IPS-15b (cell line): ENCODE data around the gene PARVA.

Experiments used
- H3K27me3 ChIP-seq: one replicate; pipeline ENCODE4 v1.6.1; 2013; ENCODE audit warnings: low read length; ENCODE audit not compliant: control insufficient read depth, insufficient read depth
- H3K36me3 ChIP-seq: one replicate; pipeline ENCODE4 v1.6.1; 2013; ENCODE audit warnings: low read length; ENCODE audit not compliant: control insufficient read depth, insufficient read depth
- H3K4me1 ChIP-seq: one replicate; pipeline ENCODE4 v1.6.1; 2013; ENCODE audit warnings: mild to moderate bottlenecking, low read length; ENCODE audit not compliant: control insufficient read depth, insufficient read depth
- H3K4me3 ChIP-seq: one replicate; pipeline ENCODE4 v1.5.1; 2013; ENCODE audit warnings: low read depth, low read length
- H3K9ac ChIP-seq: one replicate; pipeline ENCODE4 v1.6.1; 2013; ENCODE audit warnings: low read depth, mild to moderate bottlenecking, low read length
- H3K9me3 ChIP-seq: one replicate; pipeline ENCODE4 v1.6.1; 2013; ENCODE audit warnings: mild to moderate bottlenecking, low read length; ENCODE audit not compliant: control insufficient read depth, insufficient read depth

Gene PARVA

DNA sequence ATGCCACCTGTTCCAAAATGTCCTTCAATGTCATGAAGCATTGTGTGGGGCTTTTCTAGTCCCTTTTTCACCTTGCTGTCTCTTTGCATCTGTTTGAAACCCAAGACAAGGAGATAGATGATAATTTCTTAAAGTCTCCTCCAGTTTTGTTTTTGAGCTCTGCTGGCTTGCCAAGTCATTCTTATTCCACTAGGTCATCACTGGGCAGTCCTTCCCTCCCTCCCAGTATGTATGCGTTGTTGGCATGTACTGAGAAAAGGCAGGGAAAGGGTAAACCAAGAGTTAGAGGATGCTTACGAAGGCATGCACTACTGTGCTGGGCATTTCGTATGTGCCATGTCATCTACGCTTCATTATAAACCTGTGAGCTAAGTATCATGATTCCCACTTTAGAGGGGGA, 78.6 kb downstream of the PARVA start:
- Histone ChIP-seq H3K27me3 (no peaks in the 10 kb centered on the region), H3K9me3 (no peaks in the 10 kb centered on the region), H3K9ac (no peak overlapping the region), H3K4me1 (no peaks in the 10 kb centered on the region), H3K4me3 (no peak overlapping the region), H3K36me3 (no peaks in the 10 kb centered on the region)

GRCh38 chr11:12456651-12457579, 79.5 kb downstream of the PARVA start:
- Histone ChIP-seq H3K4me3 (no peak overlapping the region), H3K36me3 (no peaks in the 10 kb centered on the region), H3K9me3 (no peaks in the 10 kb centered on the region), H3K27me3 (no peaks in the 10 kb centered on the region), H3K9ac (no peak overlapping the region), H3K4me1 (no peaks in the 10 kb centered on the region)

GRCh38 chr11:12458042-12458441, 80.7 kb downstream of the PARVA start:
- Histone ChIP-seq H3K27me3 (no peaks in the 10 kb centered on the region), H3K4me1 (no peaks in the 10 kb centered on the region), H3K9me3 (no peaks in the 10 kb centered on the region), H3K4me3 (no peak overlapping the region), H3K36me3 (no peaks in the 10 kb centered on the region), H3K9ac (no peak overlapping the region)

DNA sequence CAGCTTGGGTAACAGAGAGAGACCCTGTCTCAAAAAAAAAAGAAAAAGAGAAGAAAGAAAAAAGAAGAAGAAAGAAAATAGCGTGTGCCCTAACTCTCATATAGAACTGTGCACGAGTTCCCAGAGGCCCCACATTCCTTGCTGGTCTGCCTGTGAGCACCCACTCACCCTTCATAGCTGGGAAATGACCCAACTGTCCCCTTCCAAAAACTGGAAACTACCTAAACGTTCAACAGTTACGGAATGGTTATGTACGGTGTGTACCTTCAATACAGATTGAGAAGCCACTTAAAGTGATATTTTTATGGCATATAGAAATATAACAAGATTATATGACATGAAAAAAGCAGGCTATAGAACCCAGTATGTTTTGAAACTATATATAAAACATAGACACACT, 82.0 kb downstream of the PARVA start:
- H3K27me3 ChIP-seq: no peaks in the 10 kb centered on the region
- H3K9ac ChIP-seq: no peak overlapping the region
- H3K4me3 ChIP-seq: no peak overlapping the region
- no peaks in the 10 kb centered on the region for H3K9me3 ChIP-seq
- no peaks in the 10 kb centered on the region for H3K4me1 ChIP-seq
- no peaks in the 10 kb centered on the region for H3K36me3 ChIP-seq

DNA sequence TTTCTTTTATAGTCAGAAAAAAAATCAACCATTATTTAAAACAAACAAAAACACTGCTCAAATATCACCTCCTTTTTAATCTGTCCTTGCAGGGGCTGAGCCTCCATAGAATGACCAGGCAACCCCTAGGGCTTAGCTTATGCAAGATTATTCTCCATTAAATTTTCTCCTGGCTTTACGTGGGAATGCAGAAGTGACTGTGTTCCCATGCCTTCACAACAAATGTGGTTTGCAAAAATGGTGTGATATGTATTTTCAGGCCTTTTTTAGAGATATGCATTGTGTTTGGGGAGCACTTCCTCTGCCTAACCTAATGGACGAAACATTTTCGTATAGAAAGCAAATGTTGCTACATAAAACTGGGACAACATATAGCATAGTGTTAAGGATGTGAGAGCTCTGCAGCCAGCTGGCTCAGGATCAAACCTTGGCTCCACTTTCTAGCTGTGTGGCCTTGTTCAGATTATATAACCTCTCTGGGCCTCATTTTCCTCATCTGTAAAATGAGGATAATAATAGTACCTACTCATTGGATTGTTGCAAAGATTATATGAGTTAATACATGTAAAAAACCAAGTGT, 82.6 kb downstream of the PARVA start:
- Histone ChIP-seq H3K27me3 (no peaks in the 10 kb centered on the region), H3K4me1 (no peaks in the 10 kb centered on the region), H3K36me3 (no peaks in the 10 kb centered on the region), H3K9ac (no peak overlapping the region), H3K9me3 (no peaks in the 10 kb centered on the region), H3K4me3 (no peak overlapping the region)

DNA sequence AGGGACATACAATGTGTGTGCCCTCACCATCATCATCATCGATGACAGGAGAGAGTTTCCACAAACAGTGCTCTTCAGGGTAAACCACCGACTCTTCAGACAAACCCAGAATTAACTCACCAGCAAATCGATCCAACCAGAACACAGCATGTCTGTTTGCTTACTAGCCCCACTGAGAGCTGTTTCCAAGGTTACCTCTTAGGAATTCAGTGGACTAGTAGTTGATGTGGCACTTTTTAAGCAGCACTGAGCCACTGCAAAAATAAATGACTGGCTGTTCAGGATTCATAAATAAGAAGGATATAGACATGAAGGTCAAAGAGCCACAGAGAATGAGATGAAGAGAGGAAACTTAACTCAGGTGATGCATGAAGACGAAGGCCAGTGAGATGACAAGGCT, 83.1 kb downstream of the PARVA start:
- Histone ChIP-seq H3K36me3 (no peaks in the 10 kb centered on the region), H3K4me1 (no peaks in the 10 kb centered on the region), H3K27me3 (no peaks in the 10 kb centered on the region), H3K9ac (no peak overlapping the region), H3K9me3 (no peaks in the 10 kb centered on the region), H3K4me3 (no peak overlapping the region)

DNA sequence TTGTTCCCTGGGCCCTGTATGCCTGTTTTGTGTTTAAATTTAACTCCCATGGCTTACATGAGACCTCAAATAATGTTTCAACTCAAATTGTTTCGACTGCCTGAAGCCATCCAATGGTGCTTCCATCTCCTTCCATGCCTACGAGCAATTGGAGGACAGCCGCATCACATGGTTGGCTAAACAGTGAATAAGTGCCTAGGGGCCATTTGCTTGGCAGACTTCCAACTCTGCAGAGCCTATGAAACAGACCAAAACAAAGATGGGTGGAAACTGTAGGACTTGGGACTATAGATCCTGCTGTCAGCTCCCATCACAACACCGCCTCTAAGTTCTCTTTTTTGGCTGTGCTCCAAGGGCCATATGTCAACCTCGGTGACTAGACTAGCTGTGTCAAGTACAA, 84.1 kb downstream of the PARVA start:
- H3K4me3 ChIP-seq: no peak overlapping the region
- H3K9me3 ChIP-seq: no peaks in the 10 kb centered on the region
- H3K36me3 ChIP-seq: no peaks in the 10 kb centered on the region
- no peaks in the 10 kb centered on the region for H3K4me1 ChIP-seq
- no peaks in the 10 kb centered on the region for H3K27me3 ChIP-seq
- H3K9ac ChIP-seq: no peak overlapping the region

DNA sequence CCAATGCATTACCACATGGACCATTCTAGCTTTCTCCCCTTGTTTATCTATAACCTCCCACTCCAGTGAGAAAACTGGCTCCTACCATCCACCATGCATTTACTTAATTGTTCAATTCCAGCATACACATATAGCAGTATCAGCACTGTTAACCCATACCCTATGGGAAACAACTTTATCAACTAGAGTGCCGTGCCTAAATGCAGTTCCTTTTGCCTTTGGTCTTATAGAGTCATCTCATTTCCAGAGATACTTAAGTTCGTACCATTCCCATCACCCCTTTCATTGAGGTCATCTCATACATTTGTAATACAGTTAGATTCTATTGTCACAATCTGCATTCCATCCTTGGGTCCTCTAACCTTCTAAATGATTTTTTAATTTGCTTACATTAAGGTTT, 86.9 kb downstream of the PARVA start:
- Histone ChIP-seq H3K4me1 (no peaks in the 10 kb centered on the region), H3K36me3 (no peaks in the 10 kb centered on the region), H3K9me3 (no peaks in the 10 kb centered on the region), H3K27me3 (no peaks in the 10 kb centered on the region), H3K4me3 (no peak overlapping the region), H3K9ac (no peak overlapping the region)

DNA sequence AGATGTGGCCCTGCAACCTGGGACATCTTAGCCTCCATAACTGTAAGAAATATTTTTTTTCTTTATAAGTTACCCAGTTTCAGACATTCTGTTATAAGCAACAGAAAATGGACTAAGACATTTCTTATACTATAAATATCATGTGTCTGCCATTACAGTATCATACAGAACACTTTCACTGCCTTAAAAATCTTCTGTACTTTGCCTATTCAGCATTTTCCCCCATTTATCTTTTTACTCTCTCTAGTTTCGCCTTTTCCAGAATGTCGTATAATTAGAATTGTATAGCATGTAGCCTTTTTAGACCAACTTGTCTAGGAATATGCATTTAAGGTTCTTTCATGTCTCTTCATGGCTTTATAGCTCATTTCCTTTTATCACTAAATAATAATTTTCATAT, 88.0 kb downstream of the PARVA start:
- no peak overlapping the region for H3K9ac ChIP-seq
- H3K27me3 ChIP-seq: no peaks in the 10 kb centered on the region
- no peaks in the 10 kb centered on the region for H3K4me1 ChIP-seq
- H3K9me3 ChIP-seq: no peaks in the 10 kb centered on the region
- H3K36me3 ChIP-seq: no peaks in the 10 kb centered on the region
- H3K4me3 ChIP-seq: no peak overlapping the region

DNA sequence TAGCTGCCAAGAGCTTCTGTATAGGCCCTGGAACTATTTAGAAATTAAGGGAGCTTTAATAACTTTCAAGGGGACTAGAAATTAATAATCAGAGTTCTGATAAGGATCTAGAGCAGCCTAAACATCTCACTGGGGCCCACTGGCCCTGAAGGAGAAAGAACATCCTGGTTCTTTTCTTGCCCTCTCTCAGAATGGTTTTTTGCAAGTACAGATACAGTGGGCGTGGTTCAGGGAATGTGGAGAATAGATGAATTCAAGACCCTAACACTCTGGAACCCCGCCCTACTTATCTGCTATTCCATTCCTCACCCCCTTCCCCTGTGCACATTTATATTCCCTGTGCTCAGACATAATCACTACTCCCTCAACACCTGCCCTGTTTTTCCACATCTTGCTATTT, 90.2 kb downstream of the PARVA start:
- Histone ChIP-seq H3K9me3 (no peaks in the 10 kb centered on the region), H3K4me1 (no peaks in the 10 kb centered on the region), H3K27me3 (no peaks in the 10 kb centered on the region), H3K9ac (no peak overlapping the region), H3K36me3 (no peaks in the 10 kb centered on the region), H3K4me3 (no peak overlapping the region)

GRCh38 chr11:12469451-12469850, 92.1 kb downstream of the PARVA start:
- Histone ChIP-seq H3K4me3 (no peak overlapping the region), H3K4me1 (peaks cover 6% of the 10 kb centered on the region), H3K36me3 (no peaks in the 10 kb centered on the region), H3K9me3 (no peaks in the 10 kb centered on the region), H3K9ac (no peak overlapping the region), H3K27me3 (no peaks in the 10 kb centered on the region)

GRCh38 chr11:12470236-12470635, 92.9 kb downstream of the PARVA start:
- Histone ChIP-seq H3K27me3 (no peaks in the 10 kb centered on the region), H3K4me3 (no peak overlapping the region), H3K9ac (no peak overlapping the region), H3K36me3 (no peaks in the 10 kb centered on the region), H3K9me3 (no peaks in the 10 kb centered on the region), H3K4me1 (peaks cover 6% of the 10 kb centered on the region)
